Lower leg skin (tissue), 4 donors: Measurements from ENCODE around the gene SMARCA2. TPM values are rescaled to one million over a fixed set of nuclear protein-coding genes. Genes with fewer than 3 reads are reported as not detected.

Source experiments
- DNase-seq, 2 donors: peaks; one replicate each; pipeline ENCODE4 v3.0.0-alpha.2; 2019; ENCODE audit warnings: low spot score in 2 of 2
- H3K4me3 ChIP-seq: fragments of 200-600 bp; sonication (generic); 2 replicates; pipeline ENCODE4 v1.5.1; 2017; ENCODE audit warnings: mild to moderate bottlenecking, low read depth; ENCODE audit not compliant: poor library complexity, severe bottlenecking
- CTCF ChIP-seq, 3 donors: fragments of 450-650 bp; IDR thresholded peaks; one replicate each; pipeline ENCODE4 v1.5.1; 2016; ENCODE audit warnings: antibody characterized with exemption in 3 of 3, mild to moderate bottlenecking in 3 of 3, moderate library complexity in 2 of 3
- POLR2A ChIP-seq, 2 donors: fragments of 450-650 bp; IDR thresholded peaks; one replicate each; pipeline ENCODE4 v1.6.1; 2016 to 2017; ENCODE audit warnings: antibody characterized with exemption in 2 of 2, mild to moderate bottlenecking in 1 of 2, moderate library complexity in 1 of 2
- WGBS, 2 donors: methylation state at CpG; one replicate each; pipeline ENCODE4 v1.1.5; 2018; 5-methylcytosine and 5-hydroxymethylcytosine counted together
- intact Hi-C: fragments of 100-400 bp; cut with DNase I; formaldehyde crosslinking; loops from one replicate; pipeline ENCODE4 v1.15.0; 2023; ENCODE audit warnings: low total_unique reads
- total RNA-seq, 4 donors: library from RNA; depleted of rRNA; stranded (reverse); fragments of >200 nt; gene quantifications; one replicate each; pipeline ENCODE4 v1.1.0, GENCODE V29; 2016

SMARCA2 gene
- total RNA-seq, 4 donors from 2014 or later: 111 to 130 (median 114) TPM

GRCh38 chr9:2016408-2017330 is 1.5 kb downstream of the SMARCA2 start:
- peak overlapping the region; percentile 88 for H3K4me3 ChIP-seq
- 0% methylated on average over 31 to 80 of the region's 85 CpGs for WGBS, 2 donors
- peak; percentile 85 to 96 for DNase-seq
- intact Hi-C loops: no loop called here
- TF ChIP-seq POLR2A (IDR thresholded peaks at IDR 0.05) (no peak), CTCF (IDR thresholded peaks at IDR 0.05) (no peak)

DNA sequence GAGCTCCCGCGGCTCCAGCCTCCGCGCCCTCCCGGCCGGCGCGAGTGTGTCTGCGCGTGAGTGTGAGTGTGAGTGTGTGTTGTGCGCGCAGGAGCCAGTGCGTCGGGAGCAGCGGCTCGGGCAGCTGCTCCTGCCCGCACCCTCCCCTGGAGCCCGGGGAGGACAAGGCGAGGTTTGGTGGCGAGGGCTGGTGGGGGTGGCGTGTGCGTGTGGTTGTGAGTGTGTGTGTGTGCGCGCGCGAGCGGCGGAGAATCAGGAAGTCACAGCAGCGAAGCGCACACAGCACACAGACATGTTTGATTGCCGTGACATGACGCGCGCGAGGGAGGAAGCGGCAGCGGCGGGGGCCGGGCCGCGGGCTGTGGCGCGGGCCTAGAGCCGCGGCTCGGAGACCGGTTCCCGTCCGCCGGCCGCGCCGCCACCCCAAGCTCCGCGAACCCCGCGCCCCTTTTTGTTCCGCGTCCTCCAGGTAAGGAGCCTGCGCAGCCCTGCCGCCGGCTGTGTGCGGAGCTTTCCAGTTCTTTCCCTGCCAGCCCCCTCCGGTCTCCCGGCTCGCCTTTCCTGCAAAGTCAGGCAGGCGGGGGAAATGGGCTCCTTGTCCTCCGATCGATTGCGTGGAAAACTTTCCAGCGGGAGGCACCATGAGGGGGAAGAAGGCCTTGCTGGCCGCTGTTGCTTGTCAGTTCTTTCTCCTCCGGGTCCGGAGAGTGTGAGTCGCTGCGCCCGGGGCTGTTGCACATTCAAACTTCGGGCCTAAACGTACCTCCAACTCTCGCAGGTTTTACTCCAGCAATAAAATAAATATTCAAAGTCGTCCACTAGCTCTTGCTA is 2.4 kb downstream of the SMARCA2 start:
- intact Hi-C loops: no loop called here
- peak; percentile 77 to 95 for DNase-seq
- peak overlapping the region; percentile 73 for H3K4me3 ChIP-seq
- 0% methylated on average over 57 to 72 of the region's 81 CpGs for WGBS, 2 donors
- TF ChIP-seq POLR2A (IDR thresholded peaks at IDR 0.05) (no peak), CTCF (IDR thresholded peaks at IDR 0.05) (no peak)

DNA sequence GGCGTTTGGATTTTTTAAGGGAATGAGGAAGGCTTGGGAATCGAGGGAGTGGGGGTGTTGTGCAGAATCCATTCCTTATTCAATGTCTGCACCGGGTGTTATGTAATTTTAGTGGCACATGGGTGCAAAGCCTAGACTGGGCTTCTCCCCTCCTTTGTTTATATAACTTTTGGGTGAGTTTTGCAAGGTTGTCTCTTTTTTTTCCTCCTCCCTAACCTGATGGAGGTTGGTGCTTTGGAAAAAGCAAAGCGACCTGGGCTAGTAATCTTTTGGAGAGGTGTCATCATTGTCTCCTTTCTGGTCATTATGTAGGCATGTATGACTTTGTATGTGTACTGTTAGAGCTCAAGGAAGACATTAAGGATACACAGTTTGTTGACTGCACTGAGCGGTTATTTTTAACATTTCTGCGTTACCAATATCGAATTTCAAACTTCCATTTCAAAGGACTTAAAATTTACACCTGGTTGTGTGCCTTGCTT is 3.1 kb downstream of the SMARCA2 start:
- DNase-seq: no peak
- TF ChIP-seq CTCF (IDR thresholded peaks at IDR 0.05): no peak
- TF ChIP-seq POLR2A (IDR thresholded peaks at IDR 0.05): no peak
- 6% methylated on average over 7 of the region's 7 CpGs for WGBS, 2 donors
- intact Hi-C loops: no loop called here
- peak overlapping the region; percentile 73 for H3K4me3 ChIP-seq

GRCh38 chr9:2018764-2019558 is 3.8 kb downstream of the SMARCA2 start:
- TF ChIP-seq POLR2A (IDR thresholded peaks at IDR 0.05) (no peak), CTCF (IDR thresholded peaks at IDR 0.05) (no peak)
- 28 to 29% methylated on average over 6 of the region's 6 CpGs for WGBS, 2 donors
- no peak overlapping the region for H3K4me3 ChIP-seq
- intact Hi-C loops: no loop called here
- no peak for DNase-seq

- no peak for DNase-seq
- 52 to 67% methylated on average over 1 of the region's 1 CpG for WGBS, 2 donors
- intact Hi-C loops: no loop called here
- H3K4me3 ChIP-seq: no peak overlapping the region
- TF ChIP-seq POLR2A (IDR thresholded peaks at IDR 0.05) (no peak), CTCF (IDR thresholded peaks at IDR 0.05) (no peak)
These were observed 4.6 kb downstream of the SMARCA2 start for GRCh38 chr9:2019723-2020122.
